K562 (cell line): ENCODE measurements around the gene GFOD1. TPM values are rescaled to one million over a fixed set of nuclear protein-coding genes. Genes with fewer than 3 reads are reported as not detected.

Experiments used
- AFF1 ChIP-seq, 2 experiments: fragments of 450-650 bp; IDR thresholded peaks; 2 replicates each; pipeline ENCODE4 v1.6.1; 2018; ENCODE audit warnings: mild to moderate bottlenecking in 2 of 2, low read depth in 1 of 2; ENCODE audit not compliant: partially characterized antibody in 2 of 2
- CCNT2 ChIP-seq: IDR thresholded peaks from 2 replicates; pipeline ENCODE4 v1.6.1; 2011; ENCODE audit warnings: borderline replicate concordance, low read depth, mild to moderate bottlenecking, moderate library complexity, mixed read lengths, low read length; ENCODE audit not compliant: insufficient read length; ENCODE audit errors: extremely low read depth
- ESRRA ChIP-seq: fragments of 450-650 bp; IDR thresholded peaks from 2 replicates; pipeline ENCODE4 v1.6.1; 2014; ENCODE audit warnings: low read depth, mild to moderate bottlenecking, moderate library complexity, borderline replicate concordance
- ETV5 ChIP-seq: sonication (generic); formaldehyde crosslinking; IDR thresholded peaks from 2 replicates; pipeline ENCODE4 v1.4.0; 2020; ENCODE audit warnings: low read depth, mild to moderate bottlenecking, missing genetic modification reagents
- FOXA1 ChIP-seq: fragments of 450-650 bp; IDR thresholded peaks from 2 replicates; pipeline ENCODE4 v1.6.1; 2016; ENCODE audit warnings: mild to moderate bottlenecking, borderline replicate concordance
- JUN ChIP-seq, 2 experiments: sonication (generic) in 1 of 2; formaldehyde crosslinking in 1 of 2; IDR thresholded peaks; 2 replicates each; pipeline versions ENCODE4 v1.6.1 to v1.8.0; 2012 to 2022; ENCODE audit warnings: borderline replicate concordance in 2 of 2, mild to moderate bottlenecking in 2 of 2, improper control_type of control experiment in 1 of 2, low read depth in 1 of 2, low read length in 1 of 2, missing genetic modification reagents in 1 of 2
- MCM2 ChIP-seq: fragments of 450-650 bp; IDR thresholded peaks from 2 replicates; pipeline ENCODE4 v1.6.1; 2017; ENCODE audit warnings: low read depth, mild to moderate bottlenecking
- PTTG1 ChIP-seq: fragments of 450-650 bp; IDR thresholded peaks from 2 replicates; pipeline ENCODE4 v1.6.1; 2016; ENCODE audit warnings: low read depth, mild to moderate bottlenecking, missing genetic modification characterization, missing compliant biosample characterization
- RFX1 ChIP-seq: fragments of 450-650 bp; IDR thresholded peaks from 2 replicates; pipeline ENCODE4 v1.6.1; 2016; ENCODE audit warnings: mild to moderate bottlenecking, moderate library complexity
- SAP30 ChIP-seq: fragments of 200-600 bp; sonication (generic); IDR thresholded peaks from 2 replicates; pipeline ENCODE4 v1.6.1; 2012; ENCODE audit warnings: borderline replicate concordance, low read depth, mild to moderate bottlenecking, moderate library complexity, low read length, control low read depth, inconsistent platforms; ENCODE audit not compliant: insufficient read depth, poor library complexity, severe bottlenecking
- SMARCC2 ChIP-seq: fragments of 450-650 bp; IDR thresholded peaks from 2 replicates; pipeline ENCODE4 v1.6.1; 2017; ENCODE audit warnings: antibody characterized with exemption, moderate library complexity, mild to moderate bottlenecking, low read depth
- TAF15 ChIP-seq: fragments of 200-400 bp; formaldehyde crosslinking; IDR thresholded peaks from 2 replicates; pipeline ENCODE4 v1.6.1; 2017; ENCODE audit warnings: mild to moderate bottlenecking, low read depth, low read length, moderate library complexity
- ZC3H11A ChIP-seq: IDR thresholded peaks from 2 replicates; pipeline ENCODE4 v1.6.1; 2012; ENCODE audit warnings: low read depth, low read length, improper control_type of control experiment
- ZFX ChIP-seq: sonication (generic); formaldehyde crosslinking; IDR thresholded peaks from 2 replicates; pipeline ENCODE4 v1.8.0; 2022; ENCODE audit warnings: mild to moderate bottlenecking, missing genetic modification reagents, moderate library complexity
- ZMIZ1 ChIP-seq, 2 experiments: fragments of 150-350 bp in 1 of 2; IDR thresholded peaks; 2 replicates each; pipeline ENCODE4 v1.6.1; 2012 to 2016; ENCODE audit warnings: low read depth in 2 of 2, low read length in 2 of 2, mild to moderate bottlenecking in 1 of 2, moderate library complexity in 1 of 2
- ZNF165 ChIP-seq: fragments of 250-450 bp; sonication (Bioruptor Pico); IDR thresholded peaks from 2 replicates; pipeline ENCODE4 v1.4.0; 2020; ENCODE audit warnings: borderline replicate concordance
- polyA plus RNA-seq, 8 experiments: library from polyadenylated mRNA; depleted of rRNA in 4 of 8; stranded (reverse) in 5 of 8; unstranded in 3 of 8; fragments of >200 nt; fragmentation: Nextera tagmentation in 2 of 8; fragmentation: Illumina TruSeq in 1 of 8; extraction: Ambion mirVana in 2 of 8; extraction: Trizol in 1 of 8; gene quantifications; 2 replicates each; pipeline versions ENCODE4 v1.2.1 to v1.2.3, GENCODE V29; 2011 to 2014; ENCODE audit warnings: inconsistent platforms in 1 of 8, missing spikeins in 1 of 8
- total RNA-seq, 7 experiments: library from RNA; depleted of rRNA in 6 of 7; stranded (reverse); fragments of >200 nt in 6 of 7; fragmentation: Illumina TruSeq in 2 of 7; extraction: Trizol in 2 of 7; gene quantifications; 2 replicates each; pipeline versions ENCODE4 v1.2.1 to v1.2.3, GENCODE V29; 2011 to 2021; ENCODE audit warnings: low replicate concordance in 1 of 7

The GFOD1 gene
- total and polyA plus RNA-seq, 9 of the 15 experiments (the other 6 are each of a cell fraction or from before 2014, with no cell fraction given) = 3.8 to 12.0 (median 8.2) TPM

- TF ChIP-seq AFF1 (IDR thresholded peaks at IDR 0.05; ENCODE audit: low read depth in 1 of 2, partially characterized antibody in 2 of 2) = peak in 1 of 2 experiments; percentile 39
- peak; percentile 91; the same call in 1 of the 2 replicates for TF ChIP-seq ESRRA
- TF ChIP-seq ZC3H11A = no peak
- TF ChIP-seq MCM2 = no peak
- TF ChIP-seq ZFX (CRISPR knock-in tag) = no peak
- TF ChIP-seq RFX1 = no peak
- TF ChIP-seq ETV5 = no peak
- TF ChIP-seq ZMIZ1 (IDR thresholded peaks at IDR 0.05; ENCODE audit: low read depth in 2 of 2, low read length in 2 of 2) = peak in 1 of 2 experiments; percentile 63; a peak in 1 of 4 replicates
- TF ChIP-seq PTTG1 (tag) = no peak
- TF ChIP-seq FOXA1 = no peak
- peak; percentile 96 for TF ChIP-seq JUN (IDR thresholded peaks at IDR 0.05; ENCODE audit: borderline replicate concordance, low read depth, low read length)
- peak; percentile 89; the same call in 1 of the 2 replicates for TF ChIP-seq JUN (CRISPR knock-in tag; IDR thresholded peaks at IDR 0.05; ENCODE audit: borderline replicate concordance)
- TF ChIP-seq SMARCC2 = peak; percentile 93
- TF ChIP-seq ZNF165 (CRISPR knock-in tag) = 0 out of 2 replicates have a peak, but pooled peaks have one; percentile 59
- TF ChIP-seq TAF15 = no peak
- no peak for TF ChIP-seq SAP30
- TF ChIP-seq CCNT2 = peak; percentile 91
Measured at GRCh38 chr6:13355043-13355945, 132.1 kb downstream of the GFOD1 start (continued).
